ENCODE data around the gene UBR7.
"Not testable (repeated sequence)": the region's sequence is repeated elsewhere in the genome, so short reads cannot be mapped to it uniquely, and the experiment has no call there.

Gene UBR7

DNA sequence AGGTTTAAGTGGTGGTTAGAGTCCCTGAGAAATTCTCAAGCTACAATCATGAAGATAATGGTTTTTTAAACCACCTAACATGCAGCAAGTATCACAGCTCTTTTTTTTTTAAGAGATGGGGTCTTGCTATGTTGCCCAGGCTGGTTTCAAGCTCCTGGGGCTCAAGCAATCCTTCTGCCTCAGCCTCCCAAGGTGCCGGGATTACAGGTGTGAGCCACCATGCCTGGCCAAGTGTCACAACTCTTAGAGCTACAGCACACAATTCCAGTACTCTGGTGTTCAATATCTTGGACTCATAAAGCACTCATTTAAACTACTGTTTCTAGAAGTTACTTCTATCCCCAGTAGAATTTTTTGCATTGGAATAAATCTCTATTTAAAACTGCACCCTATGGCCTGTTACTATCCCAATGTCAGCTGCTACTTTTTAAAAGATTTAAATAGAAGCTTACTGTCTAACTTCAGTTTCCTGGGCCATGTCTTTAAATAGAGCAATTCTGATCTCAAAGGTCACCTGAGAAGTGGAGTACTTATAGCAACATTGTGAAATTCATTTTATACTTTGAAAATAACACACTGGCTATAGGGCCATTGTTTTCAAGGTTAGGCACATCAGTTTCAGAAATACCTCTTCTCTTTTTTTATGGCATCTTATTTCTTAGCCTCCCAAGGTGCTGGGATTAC is 11.6 kb upstream of the UBR7 start:
- DNase-seq (ENCODE audit: low spot score): no peak

DNA sequence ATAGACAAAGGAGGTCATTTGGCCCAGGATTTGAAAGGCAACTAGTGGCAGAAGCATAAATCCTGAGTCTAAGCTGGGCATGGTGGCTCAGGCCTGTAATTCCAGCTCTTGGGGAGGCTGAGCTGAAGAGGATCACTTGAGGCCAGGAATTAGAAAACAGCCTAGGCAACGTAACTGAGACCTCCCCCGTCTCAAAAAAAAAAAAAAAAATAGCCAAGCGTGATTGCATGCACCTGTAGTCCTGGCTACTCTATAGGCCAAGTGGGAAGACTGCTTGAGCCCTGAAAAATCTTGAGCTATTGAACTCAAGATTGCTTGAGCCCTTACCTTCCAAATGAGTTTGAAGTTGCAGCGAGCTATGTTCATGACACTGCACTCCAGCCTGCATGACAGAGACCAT is 8.0 kb upstream of the UBR7 start:
- DNase-seq (ENCODE audit: low spot score): no peak

DNA sequence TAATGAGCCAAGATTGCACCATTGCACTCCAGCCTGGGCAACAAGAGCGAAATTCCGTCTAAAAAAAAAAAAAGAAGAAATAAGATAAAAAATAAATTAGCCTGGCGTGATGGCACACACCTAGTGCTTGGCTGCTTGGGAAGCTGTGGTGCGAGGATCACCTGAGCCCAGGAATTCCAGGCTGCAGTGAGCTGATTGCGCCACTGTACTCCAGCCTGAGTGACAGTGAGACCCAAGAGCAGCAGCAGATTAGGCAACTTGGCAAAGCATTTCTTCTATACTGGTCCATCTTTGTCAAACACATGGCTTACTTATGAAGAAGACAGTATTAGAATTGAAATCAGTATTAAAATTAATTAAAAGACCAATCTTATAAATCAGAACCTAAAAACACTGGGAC is 6.5 kb upstream of the UBR7 start:
- no peak for DNase-seq (ENCODE audit: low spot score)

DNA sequence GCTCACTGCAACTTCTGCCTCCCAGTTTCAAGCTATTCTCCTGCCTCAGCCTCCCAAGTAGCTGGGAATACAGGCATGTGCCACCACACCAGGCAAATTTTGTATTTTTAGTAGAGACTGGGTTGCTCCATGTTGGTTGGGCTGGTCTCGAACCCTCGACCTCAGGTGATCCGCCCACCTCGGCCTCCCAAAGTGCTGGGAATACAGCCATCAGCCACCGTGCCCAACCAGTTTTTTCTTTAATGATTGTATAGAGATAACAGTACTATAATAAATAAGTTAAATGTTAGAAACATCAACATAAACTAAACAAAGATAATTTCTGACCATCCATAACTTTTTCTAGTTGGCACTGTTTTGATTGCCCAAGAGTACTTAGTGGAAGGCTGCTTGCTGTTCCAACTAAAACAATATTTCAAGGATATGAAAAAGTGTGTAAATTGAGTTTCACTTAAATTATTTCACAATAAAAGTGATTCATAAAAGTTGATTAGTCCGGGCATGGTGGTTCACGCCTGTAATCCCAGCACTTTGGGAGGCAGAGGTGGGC is 5.8 kb upstream of the UBR7 start:
- no peak for DNase-seq (ENCODE audit: low spot score)

DNA sequence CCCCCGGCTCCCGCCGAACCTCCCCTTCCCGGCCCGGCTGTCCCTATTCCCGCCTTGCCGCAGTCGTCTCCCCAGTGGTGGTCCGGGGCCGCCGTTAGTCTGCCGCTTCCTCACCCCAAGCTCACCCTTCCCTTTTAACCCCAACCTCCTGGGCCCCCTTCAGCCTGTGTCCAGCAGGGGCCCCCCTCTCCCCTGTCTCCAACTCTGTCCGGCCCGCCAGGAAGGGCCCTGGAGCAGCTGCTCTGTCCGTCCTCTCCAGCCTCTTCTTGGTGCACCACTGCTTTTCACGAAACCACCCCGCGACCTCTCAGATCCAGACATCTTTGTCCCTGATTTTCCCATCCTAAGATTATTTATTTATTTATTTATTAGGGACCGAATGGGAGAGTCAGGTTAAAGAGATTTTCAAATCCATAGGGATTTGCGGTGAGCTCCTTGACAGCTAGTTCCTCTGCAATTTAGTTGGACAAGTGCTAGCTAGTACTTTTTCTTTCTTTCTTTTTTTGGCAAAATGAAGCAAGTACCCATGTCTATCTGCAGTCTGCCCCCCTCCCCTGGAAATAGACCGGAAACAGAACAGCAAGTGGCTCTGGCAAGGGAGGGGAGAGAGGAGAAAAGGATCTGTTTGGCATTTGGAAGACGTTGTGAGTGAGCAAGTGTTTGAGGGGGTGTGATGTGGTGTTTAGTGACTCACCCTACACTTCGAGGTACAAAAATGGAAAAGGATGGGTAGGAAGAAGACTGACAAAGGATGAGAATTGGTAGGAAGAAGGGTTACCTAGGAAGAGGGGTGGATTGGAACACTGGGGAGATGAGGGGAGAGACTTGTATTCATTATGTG is 632 bp downstream of the UBR7 start:
- peak; percentile 68 for DNase-seq (ENCODE audit: low spot score)

DNA sequence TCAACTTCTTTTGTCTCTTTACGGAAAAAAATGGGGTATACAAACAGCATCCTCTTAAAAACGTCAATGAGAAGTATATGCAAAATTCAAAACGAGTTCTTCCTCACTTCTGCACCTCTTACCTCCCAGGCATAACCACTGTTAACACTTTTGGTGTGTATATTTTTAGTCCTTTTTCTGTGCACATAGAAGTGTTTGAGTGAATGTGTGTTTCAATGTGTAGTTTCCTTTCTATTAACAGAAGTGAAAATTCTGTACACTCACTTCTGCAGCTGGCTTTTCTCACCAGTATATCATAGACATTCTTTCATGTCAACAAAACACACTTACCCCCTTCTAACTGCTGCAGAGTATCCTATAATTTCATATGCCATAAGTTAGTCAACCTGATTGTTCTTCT is 5.4 kb downstream of the UBR7 start:
- peak; percentile 53 for DNase-seq (ENCODE audit: low spot score)

DNA sequence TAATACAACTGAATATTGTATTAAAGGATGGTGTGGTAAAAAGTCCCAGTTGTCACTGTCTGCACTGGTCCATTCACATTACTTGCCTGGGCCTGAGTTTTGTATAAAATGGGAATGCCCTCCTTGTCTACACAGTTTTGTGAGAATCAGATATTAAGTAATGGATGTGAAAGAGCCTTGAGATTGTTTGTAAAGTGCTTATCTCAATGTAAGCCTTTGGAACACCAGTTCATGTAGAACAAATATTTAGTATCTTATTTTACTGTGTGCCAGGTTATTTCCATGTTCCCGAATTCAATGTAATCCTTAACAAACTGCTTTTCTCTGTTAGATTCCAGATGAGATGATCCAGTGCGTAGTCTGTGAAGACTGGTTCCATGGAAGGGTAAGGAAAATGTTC is 7.5 kb downstream of the UBR7 start:
- DNase-seq (ENCODE audit: low spot score): no peak

DNA sequence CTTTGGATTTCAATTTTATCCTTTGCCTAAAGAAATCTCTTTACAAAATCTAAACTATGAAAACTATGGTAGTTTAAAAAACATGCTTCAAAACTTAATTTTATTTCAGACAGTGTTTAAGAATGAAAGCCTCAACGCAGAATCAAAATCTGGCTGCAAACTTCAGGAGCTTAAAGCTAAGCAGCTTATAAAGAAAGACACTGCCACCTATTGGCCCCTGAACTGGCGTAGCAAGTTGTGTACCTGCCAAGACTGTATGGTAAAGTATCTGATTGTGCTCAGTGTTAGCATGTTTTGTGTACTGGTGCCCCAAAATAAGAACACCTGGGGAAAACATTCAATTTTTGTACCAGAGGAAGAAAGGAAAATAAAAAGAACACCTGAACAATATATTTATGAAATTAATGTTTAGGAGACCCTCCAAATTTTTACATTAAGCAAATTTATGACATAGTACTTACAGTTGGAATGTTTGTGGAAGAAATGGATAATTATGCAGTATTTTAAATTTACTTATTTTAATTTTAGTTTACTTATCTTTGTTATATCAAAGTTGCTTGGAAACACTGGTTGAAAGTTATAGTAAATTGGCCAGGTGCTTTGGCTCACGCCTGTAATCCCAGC is 12.2 kb downstream of the UBR7 start:
- DNase-seq (ENCODE audit: low spot score): peak; percentile 79

DNA sequence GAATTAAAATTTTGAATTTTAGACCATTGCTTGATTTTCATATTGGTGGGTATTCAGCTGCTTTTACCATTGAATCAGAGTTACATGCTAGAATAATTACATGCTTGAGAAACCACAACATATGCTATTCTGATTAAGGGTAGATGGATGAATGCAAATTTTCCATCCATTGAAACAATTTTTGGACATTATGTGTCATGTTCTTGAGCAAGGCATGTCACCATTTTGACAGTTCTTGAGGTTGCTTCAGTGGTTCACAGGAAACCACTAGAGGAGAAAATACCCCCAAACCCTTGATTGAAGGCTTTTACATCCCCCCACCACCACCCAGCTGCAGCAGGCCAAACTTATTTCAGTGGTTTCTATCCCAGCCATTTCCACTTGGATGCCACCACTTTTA is 13.5 kb downstream of the UBR7 start:
- DNase-seq (ENCODE audit: low spot score): peak; percentile 28

DNA sequence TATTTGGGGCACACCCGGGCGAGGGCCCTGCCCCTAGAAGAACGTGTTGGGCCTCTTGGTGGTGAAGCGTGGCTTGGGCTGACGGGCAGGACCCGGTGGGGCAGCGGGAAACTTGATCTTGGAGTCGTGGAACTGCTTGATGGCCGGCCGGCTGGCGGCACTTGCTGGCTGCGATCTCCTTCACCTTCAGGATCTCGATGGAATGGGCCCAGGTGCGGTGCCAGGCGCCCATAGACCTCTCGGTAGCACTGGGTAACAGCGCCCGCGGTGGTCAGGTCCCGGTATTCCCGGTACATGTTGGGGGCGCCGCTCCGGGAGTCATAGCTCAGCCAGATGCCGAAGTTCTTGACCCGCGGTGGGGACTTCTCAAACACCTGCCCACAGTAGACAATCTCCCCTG is 16.5 kb downstream of the UBR7 start:
- no peak for DNase-seq (ENCODE audit: low spot score)

DNA sequence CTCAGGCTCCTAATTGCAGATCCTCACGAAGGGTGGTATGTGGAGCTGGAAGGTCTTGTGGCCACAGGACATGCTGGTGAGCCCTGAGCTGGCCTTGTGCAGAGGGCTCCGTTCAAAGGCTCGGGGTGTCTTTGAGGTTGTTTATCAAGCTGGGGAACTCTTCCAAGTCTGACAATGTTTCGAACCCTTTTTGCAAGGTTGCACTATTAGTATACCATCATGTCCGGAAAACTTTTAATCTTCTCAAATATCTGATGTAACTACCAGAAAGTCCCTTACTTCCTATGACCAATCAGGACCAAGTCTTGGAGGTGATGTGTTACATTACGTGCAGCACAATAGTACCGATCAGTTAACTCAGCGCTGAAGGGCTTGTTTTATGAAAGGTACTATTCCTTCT is 21.5 kb downstream of the UBR7 start:
- DNase-seq (ENCODE audit: low spot score): no peak

DNA sequence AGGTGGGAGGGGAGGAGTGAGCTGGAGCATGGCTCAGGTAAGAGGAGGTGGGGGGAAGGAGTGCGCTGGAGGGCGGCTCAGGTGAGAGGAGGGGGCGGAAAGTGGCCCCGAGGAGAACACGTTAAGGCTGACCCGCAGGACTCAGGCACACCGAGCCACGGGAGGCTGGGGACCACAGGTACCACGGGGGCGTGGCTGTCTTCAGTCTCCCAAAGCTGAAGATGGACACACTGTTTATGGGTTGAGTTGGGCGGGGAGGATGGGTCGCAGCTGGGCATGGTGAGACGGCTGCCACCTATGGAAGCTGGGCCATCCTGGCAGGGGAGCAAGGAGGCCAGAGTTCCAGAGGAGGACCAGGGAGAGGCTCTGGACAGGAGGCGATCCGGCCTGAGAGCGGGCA is 23.5 kb downstream of the UBR7 start:
- no peak for DNase-seq (ENCODE audit: low spot score)

DNA sequence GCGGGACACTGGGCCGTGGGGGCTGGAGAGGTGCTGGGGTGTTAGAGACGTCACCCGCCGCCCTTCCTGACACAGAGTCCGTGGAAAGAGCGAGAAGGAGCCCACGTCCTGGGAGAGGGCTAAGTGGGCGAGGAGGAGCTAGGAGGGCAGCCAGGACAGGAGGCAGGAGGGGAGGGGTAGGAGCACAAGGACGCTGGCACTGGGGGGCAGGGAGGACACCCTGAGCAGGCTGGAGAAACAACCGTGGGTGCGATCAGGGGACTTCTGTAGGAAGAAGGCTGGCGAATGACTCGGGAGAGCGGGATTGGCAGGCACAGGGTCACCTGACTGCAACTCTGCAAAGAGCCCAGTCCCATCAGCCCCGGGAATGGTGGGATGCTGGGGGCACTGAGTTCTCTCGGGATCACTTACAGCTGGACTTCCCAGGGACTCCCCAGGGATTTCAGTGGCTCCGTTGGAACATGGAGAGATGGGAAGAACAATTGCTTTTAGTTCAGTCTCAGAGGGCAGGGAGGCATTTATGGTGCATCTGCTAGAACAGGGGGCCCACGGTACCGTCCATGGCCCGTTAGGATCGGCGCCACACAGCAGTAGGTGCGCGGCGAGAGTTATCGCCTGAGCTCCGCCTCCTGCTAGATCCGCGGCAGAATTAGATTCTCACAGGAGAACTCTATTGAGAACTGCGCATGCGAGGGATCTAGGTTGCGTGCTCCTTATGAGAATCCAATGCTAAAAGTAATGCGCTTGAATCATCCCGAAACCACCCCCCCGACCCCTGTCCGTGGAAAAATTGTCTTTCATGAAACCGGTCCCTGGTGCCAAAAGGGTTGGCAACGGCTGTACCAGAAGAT is 24.3 kb downstream of the UBR7 start:
- DNase-seq (ENCODE audit: low spot score): no peak

DNA sequence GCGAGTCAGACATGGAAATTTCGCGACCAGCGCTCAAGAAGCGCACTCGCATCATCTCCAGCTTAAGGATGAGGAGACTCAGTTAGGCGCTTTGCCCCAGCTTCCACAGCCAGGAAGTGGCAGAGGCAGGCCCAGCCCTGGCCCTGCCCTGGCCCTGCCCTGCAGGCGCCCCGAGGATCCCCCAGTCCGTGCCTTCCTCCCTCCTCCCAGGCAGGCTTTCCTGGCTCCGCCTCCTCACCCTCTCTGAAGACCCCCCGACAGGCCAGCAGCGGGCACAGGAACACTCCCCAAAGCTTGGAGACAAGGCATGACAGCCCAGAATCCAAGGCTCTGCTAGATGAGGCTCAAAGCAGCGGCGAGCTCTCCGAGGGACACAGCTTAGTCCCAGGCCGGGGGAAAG is 25.1 kb downstream of the UBR7 start:
- DNase-seq (ENCODE audit: low spot score): no peak

DNA sequence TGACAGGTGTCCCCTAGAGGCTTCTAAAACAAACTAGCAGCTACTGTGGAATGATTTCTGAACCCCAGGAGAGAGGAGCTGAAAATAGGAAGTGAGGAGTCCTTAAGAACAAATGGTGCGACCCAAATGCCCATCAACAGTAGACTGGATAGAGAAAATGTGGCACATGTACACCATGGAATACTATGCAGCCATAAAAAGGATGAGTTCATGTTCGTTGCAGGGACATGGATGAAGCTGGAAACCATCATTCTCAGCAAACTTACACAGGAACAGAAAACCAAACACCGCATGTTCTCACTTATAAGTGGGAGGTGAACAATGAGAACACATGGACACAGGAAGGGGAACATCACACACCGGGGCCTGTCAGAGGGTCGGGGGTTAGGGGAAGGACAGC is 26.0 kb downstream of the UBR7 start:
- DNase-seq (ENCODE audit: low spot score): not testable (repeated sequence)

DNA sequence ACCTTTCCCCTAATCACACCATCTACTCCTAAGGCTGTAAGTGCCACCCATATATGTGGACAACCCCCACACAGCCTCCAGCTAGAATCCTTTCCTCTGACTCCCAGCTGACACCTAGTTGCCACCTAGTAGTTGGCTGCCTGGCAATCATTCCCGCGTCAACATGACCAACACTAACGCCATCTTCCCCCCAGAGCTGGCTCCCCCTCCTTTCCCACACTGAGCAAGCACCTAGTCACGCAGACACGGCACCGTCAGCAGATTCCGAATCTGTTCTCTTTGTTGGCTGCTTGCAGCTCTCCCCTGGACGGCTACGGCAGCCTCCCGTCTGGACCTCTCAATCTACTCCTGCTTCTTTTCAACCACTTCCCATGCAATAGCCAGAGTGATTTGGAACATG is 27.7 kb downstream of the UBR7 start:
- DNase-seq (ENCODE audit: low spot score): no peak

DNA sequence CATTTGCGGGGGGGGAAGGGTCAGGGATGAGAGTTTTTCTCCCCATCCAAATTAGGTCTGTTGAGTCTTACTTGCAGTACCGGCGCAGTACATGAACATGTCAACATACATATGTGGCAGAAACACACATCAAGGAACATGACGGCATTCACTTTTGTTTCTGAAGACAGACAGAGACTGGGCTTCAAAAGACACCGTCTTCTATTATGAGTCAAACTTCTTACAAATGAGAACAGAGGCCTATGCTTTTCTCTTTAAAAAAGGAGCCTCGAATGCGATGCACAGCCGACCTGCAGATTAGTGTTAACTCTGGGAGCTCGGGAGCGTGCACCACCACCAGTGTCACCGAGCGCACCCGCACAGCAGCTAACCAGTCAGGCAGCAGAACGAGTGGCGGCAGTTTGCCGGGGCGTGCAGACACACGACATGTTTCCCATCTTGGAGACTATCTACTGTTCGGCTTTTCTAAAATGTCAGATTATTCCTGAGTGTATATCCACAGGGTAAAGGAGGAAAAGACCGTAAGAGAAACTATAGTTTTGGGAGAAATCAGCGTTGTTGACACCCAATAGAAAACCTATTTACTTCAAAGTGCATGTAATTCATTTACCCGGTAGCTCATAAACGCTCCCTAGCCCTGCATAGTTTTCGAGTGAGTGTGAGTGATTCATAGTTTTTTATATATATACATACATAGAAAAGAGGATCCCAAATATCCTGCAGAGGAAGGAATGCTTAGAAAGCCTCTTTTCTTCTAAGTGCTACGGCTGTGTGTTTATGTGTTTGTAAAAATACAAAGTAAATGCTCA is 33.0 kb downstream of the UBR7 start:
- DNase-seq (ENCODE audit: low spot score): no peak

DNA sequence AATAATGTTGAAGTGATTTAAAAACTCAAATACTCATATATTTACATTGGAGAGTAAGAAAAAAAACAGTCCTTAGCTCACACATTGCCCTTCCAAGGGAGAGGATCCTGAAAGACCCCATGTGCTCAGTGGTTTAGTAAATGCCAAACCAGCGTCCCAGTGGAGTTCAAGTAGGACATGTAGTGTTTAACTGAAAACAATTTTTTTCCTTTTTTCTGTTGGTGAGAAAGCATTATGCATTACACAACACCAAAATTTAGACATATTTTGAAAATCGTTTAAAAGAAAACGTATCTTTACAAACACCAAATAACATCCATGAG is 33.6 kb downstream of the UBR7 start:
- no peak for DNase-seq (ENCODE audit: low spot score)

DNA sequence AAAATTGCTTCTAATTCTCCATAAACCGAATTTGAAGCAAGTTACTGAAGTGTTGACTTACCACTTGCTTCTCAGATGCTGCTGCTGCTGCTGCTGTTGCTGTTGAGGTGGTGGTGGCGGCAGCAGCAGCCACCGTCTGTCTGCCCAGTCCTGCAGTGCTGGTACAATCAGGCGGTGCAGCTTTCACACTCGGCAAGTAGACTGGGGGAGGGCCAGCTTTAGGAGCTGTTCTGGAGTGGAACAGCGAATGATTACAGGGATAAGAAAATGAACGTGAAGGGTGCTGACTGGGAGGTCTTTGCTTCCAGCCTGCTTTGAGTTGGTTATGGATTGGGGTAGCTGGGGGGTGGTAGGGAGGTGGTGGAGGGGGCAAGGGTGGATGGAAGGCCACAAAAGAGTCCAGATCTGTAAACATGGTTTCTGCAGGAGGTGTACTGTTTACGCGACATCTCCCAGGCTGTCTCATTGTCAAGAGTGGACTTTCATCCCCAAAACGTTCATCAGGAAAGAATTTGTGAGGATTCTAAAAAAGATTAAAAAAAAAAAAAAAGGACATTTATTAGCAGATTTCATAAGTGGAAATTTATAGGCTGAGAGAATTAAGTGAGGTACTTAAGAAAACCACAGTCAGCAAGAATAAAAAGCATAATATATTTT is 38.8 kb downstream of the UBR7 start:
- DNase-seq (ENCODE audit: low spot score): no peak

DNA sequence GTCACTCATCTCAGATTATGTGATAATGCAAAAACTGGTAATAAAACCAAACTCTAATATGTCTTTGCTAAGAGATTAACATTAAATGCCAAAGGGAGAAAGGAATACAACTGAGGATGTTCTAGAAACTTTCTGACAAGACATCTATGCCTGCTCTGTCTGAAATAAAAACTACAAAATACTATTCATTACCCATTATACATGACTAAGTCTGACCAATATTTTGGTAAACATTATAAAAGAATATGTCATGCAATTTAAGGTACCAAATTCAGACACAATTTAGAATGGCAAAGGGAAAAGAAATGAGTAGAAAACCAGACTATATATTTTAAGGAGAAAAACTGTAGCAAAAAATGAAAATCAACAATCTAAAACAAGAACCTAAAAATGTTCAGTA is 39.5 kb downstream of the UBR7 start:
- no peak for DNase-seq (ENCODE audit: low spot score)
